H1 (cell line): Measurements from ENCODE around the gene PDZD2. TPM values are rescaled to one million over a fixed set of nuclear protein-coding genes. Genes with fewer than 3 reads are reported as not detected.

Source experiments
- CBX5 ChIP-seq: fragments of 300-800, 300-1000 bp; sonication (generic); IDR thresholded peaks from 2 replicates; pipeline ENCODE4 v1.7.1; 2016; ENCODE audit warnings: antibody characterized with exemption, low read length, low read depth
- CHD7 ChIP-seq: fragments of 300-600 bp; sonication (generic); IDR thresholded peaks from 2 replicates; pipeline ENCODE4 v1.7.1; 2012; ENCODE audit warnings: low read length, moderate library complexity, mild to moderate bottlenecking, inconsistent platforms; ENCODE audit not compliant: insufficient replicate concordance
- POLR2A ChIP-seq, 2 experiments: IDR thresholded peaks; 1 replicate in 1 of 2; 2 replicates in 1 of 2; pipeline ENCODE4 v1.6.1; 2011; ENCODE audit warnings: low read depth in 2 of 2, low read length in 2 of 2, mild to moderate bottlenecking in 2 of 2; ENCODE audit errors: control extremely low read depth in 1 of 2
- SP1 ChIP-seq: IDR thresholded peaks from 2 replicates; pipeline ENCODE4 v1.6.1; 2011; ENCODE audit warnings: low read depth, low read length
- polyA plus RNA-seq, 7 experiments: library from polyadenylated mRNA; depleted of rRNA in 3 of 7; stranded (reverse) in 5 of 7; unstranded in 2 of 7; fragments of >200 nt in 5 of 7; fragments of 200-250 nt in 2 of 7; gene quantifications; 1 replicate in 5 of 7; 2 replicates in 1 of 7; 4 replicates in 1 of 7; pipeline versions ENCODE4 v1.2.1 to v1.2.3, GENCODE V29; 2011 to 2013; ENCODE audit warnings: missing spikeins in 2 of 7, mixed read lengths in 2 of 7
- total RNA-seq: library from RNA; stranded (reverse); fragmentation: NEBNext Ultra II Directional; extraction: Animal tissue kit (Norgen Biotek cat#: 25700); gene quantifications from 2 replicates; pipeline ENCODE4 v1.2.1, GENCODE V29; 2021

PDZD2 gene
- total and polyA plus RNA-seq, 2 of the 8 experiments (the other 6 are each of a cell fraction or from before 2014, with no cell fraction given), result 1.2 to 6.8 TPM

- no peak for TF ChIP-seq CHD7
- no peak for TF ChIP-seq POLR2A (IDR thresholded peaks at IDR 0.05; ENCODE audit: control extremely low read depth in 1 of 2, low read depth in 2 of 2, low read length in 2 of 2)
- TF ChIP-seq SP1, result no peak
- no peak for TF ChIP-seq CBX5
Measured at GRCh38 chr5:31759925-31760324, 121.0 kb downstream of the PDZD2 start (continued).
